IMR-90 (cell line): Measurements from ENCODE around the gene ADAP1. TPM values are rescaled to one million over a fixed set of nuclear protein-coding genes. Genes with fewer than 3 reads are reported as not detected.
A peak's percentile ranks its signal among the peaks of the same experiment; 100 is the strongest.

Source experiments
- ATAC-seq: fragments of 200-7000 bp; cut with Tn5 transposase; 2 replicates; pipeline ENCODE4 v1.9.1; 2020; ENCODE audit warnings: low read depth, mild to moderate bottlenecking, moderate library complexity
- BruUV-seq: library from RNA; stranded (reverse); fragments of 400-500 nt; replicated peaks from 2 replicates; lab custom pipeline; 2021; lab: Mats Ljungman, UMichigan
- CTCF ChIA-PET: fragments of 300-600 bp; formaldehyde crosslinking; extraction: SDS; loops from one replicate; lab custom pipeline; 2021; ENCODE audit warnings: antibody characterized with exemption; lab: Yijun Ruan, JAX
- POLR2A ChIA-PET: fragments of 300-600 bp; sonication (Branson Sonifier 250); formaldehyde crosslinking; loops from one replicate; lab custom pipeline; 2022; ENCODE audit warnings: antibody characterized with exemption; ENCODE audit not compliant: unreplicated experiment; lab: Charles Lee
- DNase-seq: peaks from one replicate; pipeline ENCODE4 v3.0.0; 2013
- H2AFZ ChIP-seq: replicated peaks from 2 replicates; pipeline ENCODE3; 2013; ENCODE audit warnings: low read length, mild to moderate bottlenecking; ENCODE audit not compliant: poor library complexity
- H2AK5ac ChIP-seq: 2 replicates; pipeline ENCODE4 v1.6.1; 2013; ENCODE audit warnings: low read depth, low read length, inconsistent platforms
- H2AK9ac ChIP-seq: replicated peaks from 2 replicates; pipeline ENCODE3; 2013; ENCODE audit warnings: mild to moderate bottlenecking, low read depth, low read length, moderate library complexity; ENCODE audit not compliant: poor library complexity
- H2BK120ac ChIP-seq: 2 replicates; pipeline ENCODE4 v1.6.1; 2013; ENCODE audit warnings: low read depth, low read length, inconsistent platforms
- H2BK15ac ChIP-seq: 3 replicates; pipeline ENCODE4 v1.6.1; 2013; ENCODE audit warnings: low read depth, low read length, inconsistent platforms
- H2BK20ac ChIP-seq: 2 replicates; pipeline ENCODE4 v1.6.1; 2013; ENCODE audit warnings: low read depth, mild to moderate bottlenecking, inconsistent platforms, low read length, moderate library complexity
- H2BK5ac ChIP-seq: 2 replicates; pipeline ENCODE4 v1.6.1; 2013; ENCODE audit warnings: mild to moderate bottlenecking, low read depth, low read length, inconsistent platforms; ENCODE audit not compliant: poor library complexity, severe bottlenecking
- H3K14ac ChIP-seq: replicated peaks from 2 replicates; pipeline ENCODE4 v1.6.1; 2013; ENCODE audit warnings: low read depth, low read length, inconsistent platforms
- H3K18ac ChIP-seq: 2 replicates; pipeline ENCODE4 v1.6.1; 2013; ENCODE audit warnings: low read depth, low read length, control low read depth
- H3K23ac ChIP-seq: 2 replicates; pipeline ENCODE4 v1.6.1; 2013; ENCODE audit warnings: low read depth, low read length, inconsistent platforms
- H3K27ac ChIP-seq: 2 replicates; pipeline ENCODE4 v1.5.1; 2013; ENCODE audit warnings: mild to moderate bottlenecking, control low read depth, low read length; ENCODE audit not compliant: insufficient read depth
- H3K27me3 ChIP-seq: 2 replicates; pipeline ENCODE4 v1.6.1; 2013; ENCODE audit warnings: low read length; ENCODE audit not compliant: control insufficient read depth, insufficient read depth
- H3K36me3 ChIP-seq: 2 replicates; pipeline ENCODE4 v1.6.1; 2013; ENCODE audit warnings: low read length, mixed read lengths; ENCODE audit not compliant: control insufficient read depth, insufficient read depth
- H3K4ac ChIP-seq: 2 replicates; pipeline ENCODE4 v1.6.1; 2013; ENCODE audit warnings: low read depth, low read length, inconsistent platforms
- H3K4me1 ChIP-seq: 2 replicates; pipeline ENCODE4 v1.6.1; 2013; ENCODE audit warnings: low read length, mixed read lengths; ENCODE audit not compliant: control insufficient read depth, insufficient read depth
- H3K4me2 ChIP-seq: 2 replicates; pipeline ENCODE4 v1.6.1; 2013; ENCODE audit warnings: low read depth, mild to moderate bottlenecking, control low read depth, low read length, moderate library complexity
- H3K4me3 ChIP-seq: 2 replicates; pipeline ENCODE4 v1.5.1; 2013; ENCODE audit warnings: low read depth, mild to moderate bottlenecking, control low read depth, low read length, moderate library complexity; ENCODE audit not compliant: insufficient read depth
- H3K56ac ChIP-seq: 2 replicates; pipeline ENCODE4 v1.6.1; 2013; ENCODE audit warnings: low read length, inconsistent platforms; ENCODE audit not compliant: insufficient read depth; ENCODE audit errors: extremely low read depth
- H3K79me1 ChIP-seq, 2 experiments: 2 replicates each; pipeline ENCODE4 v1.6.1; 2013; ENCODE audit warnings: low read length in 2 of 2, inconsistent platforms in 1 of 2, low read depth in 1 of 2
- H3K9ac ChIP-seq: 2 replicates; pipeline ENCODE4 v1.6.1; 2013; ENCODE audit warnings: low read depth, low read length, control low read depth
- H3K9me1 ChIP-seq: 2 replicates; pipeline ENCODE4 v1.6.1; 2013; ENCODE audit warnings: low read length, inconsistent platforms; ENCODE audit not compliant: insufficient read depth
- H3K9me3 ChIP-seq: 2 replicates; pipeline ENCODE4 v1.6.1; 2013; ENCODE audit warnings: low read length; ENCODE audit not compliant: control insufficient read depth, insufficient read depth
- H4K20me1 ChIP-seq: 2 replicates; pipeline ENCODE4 v1.6.1; 2013; ENCODE audit warnings: low read length, inconsistent platforms; ENCODE audit not compliant: insufficient read depth
- H4K5ac ChIP-seq: 2 replicates; pipeline ENCODE4 v1.6.1; 2013; ENCODE audit warnings: mild to moderate bottlenecking, low read depth, low read length, control low read depth
- H4K8ac ChIP-seq, 2 experiments: 2 replicates each; pipeline ENCODE4 v1.6.1; 2013; ENCODE audit warnings: low read depth in 2 of 2, low read length in 2 of 2, control low read depth in 1 of 2, inconsistent platforms in 1 of 2
- H4K91ac ChIP-seq: 2 replicates; pipeline ENCODE4 v1.6.1; 2013; ENCODE audit warnings: low read depth, low read length, inconsistent platforms; ENCODE audit not compliant: insufficient read depth
- BHLHE40 ChIP-seq: fragments of 150-350 bp; IDR thresholded peaks from 2 replicates; pipeline ENCODE4 v1.6.1; 2016; ENCODE audit warnings: mild to moderate bottlenecking, low read depth, low read length
- CEBPB ChIP-seq: IDR thresholded peaks from 2 replicates; pipeline ENCODE4 v1.6.1; 2012; ENCODE audit warnings: low read depth, low read length, improper control_type of control experiment
- CHD1 ChIP-seq: IDR thresholded peaks from 2 replicates; pipeline ENCODE4 v1.6.1; 2012; ENCODE audit warnings: low read depth, low read length, improper control_type of control experiment
- FOS ChIP-seq: fragments of 150-350 bp; IDR thresholded peaks from 2 replicates; pipeline ENCODE4 v1.6.1; 2016; ENCODE audit warnings: low read depth, low read length
- MAZ ChIP-seq: IDR thresholded peaks from 2 replicates; pipeline ENCODE4 v1.6.1; 2012; ENCODE audit warnings: low read depth, mild to moderate bottlenecking, low read length, improper control_type of control experiment, moderate library complexity, borderline replicate concordance
- MXI1 ChIP-seq: IDR thresholded peaks from 2 replicates; pipeline ENCODE4 v1.6.1; 2012; ENCODE audit warnings: low read depth, mild to moderate bottlenecking, low read length, moderate library complexity, borderline replicate concordance
- NFE2L2 ChIP-seq: fragments of 150-350 bp; IDR thresholded peaks from 2 replicates; pipeline ENCODE4 v1.6.1; 2016; ENCODE audit warnings: low read depth, mild to moderate bottlenecking, low read length
- RAD21 ChIP-seq: IDR thresholded peaks from 2 replicates; pipeline ENCODE4 v1.6.1; 2012; ENCODE audit warnings: low read length, improper control_type of control experiment
- RCOR1 ChIP-seq: IDR thresholded peaks from 2 replicates; pipeline ENCODE4 v1.6.1; 2012; ENCODE audit warnings: mild to moderate bottlenecking, low read length, improper control_type of control experiment; ENCODE audit not compliant: insufficient replicate concordance
- RFX5 ChIP-seq: IDR thresholded peaks from 2 replicates; pipeline ENCODE4 v1.8.0; 2012; ENCODE audit warnings: low read depth, mild to moderate bottlenecking, low read length, moderate library complexity
- SMC3 ChIP-seq: fragments of 150-350 bp; IDR thresholded peaks from 2 replicates; pipeline ENCODE4 v1.6.1; 2016; ENCODE audit warnings: low read depth, mild to moderate bottlenecking, antibody characterized with exemption, low read length, moderate library complexity
- WGBS, 2 experiments: methylation state at CpG; one replicate each; pipeline versions ENCODE4 v1.1.5 to v1.1.7; 2013; ENCODE audit warnings: missing lambda C conversion rate in 2 of 2; ENCODE audit not compliant: insufficient read length in 1 of 2; ENCODE audit errors: extremely low coverage in 2 of 2; 5-methylcytosine and 5-hydroxymethylcytosine counted together
- dilution Hi-C: fragments of 300-500 bp; cut with HindIII; formaldehyde crosslinking; loops from one replicate; pipeline ENCODE4 v1.14.3; 2018; ENCODE audit warnings: low sequenced_read_pairs; ENCODE audit not compliant: unreplicated experiment
- in situ Hi-C: fragments of 300-500 bp; cut with MboI; formaldehyde crosslinking; loops from 3 replicates; pipeline ENCODE4 v1.14.3; 2019; ENCODE audit warnings: low sequenced_read_pairs, inconsistent platforms, mixed read lengths
- intact Hi-C: fragments of 100-400 bp; cut with micrococcal nuclease; formaldehyde crosslinking; loops from 2 replicates; pipeline ENCODE4 v1.10.0; 2022
- polyA plus RNA-seq, 3 experiments: library from polyadenylated mRNA; depleted of rRNA; stranded (reverse); fragments of >200 nt; gene quantifications; 2 replicates each; pipeline ENCODE4 v1.2.3, GENCODE V29; 2012; ENCODE audit warnings: low replicate concordance in 1 of 3
- total RNA-seq: library from RNA; depleted of rRNA; stranded (reverse); fragments of >200 nt; gene quantifications from 2 replicates; pipeline ENCODE4 v1.2.3, GENCODE V29; 2012
- TF ChIP-seq, protein P1 (sequence below): fragments of 150-350 bp; IDR thresholded peaks from 2 replicates; pipeline ENCODE4 v1.6.1; 2017; ENCODE audit warnings: mild to moderate bottlenecking, antibody characterized with exemption, low read length, low read depth
- TF ChIP-seq, protein P2 (sequence below): fragments of 150-350 bp; IDR thresholded peaks from 2 replicates; pipeline ENCODE4 v1.6.1; 2016; ENCODE audit warnings: low read depth, mild to moderate bottlenecking, low read length, moderate library complexity, borderline replicate concordance
- TF ChIP-seq, protein P3 (sequence below): conservative IDR thresholded peaks from 2 replicates; pipeline ENCODE4 v1.5.1; 2012; ENCODE audit warnings: mild to moderate bottlenecking, low read depth, low read length, improper control_type of control experiment

The ADAP1 gene
- total and polyA plus RNA-seq, 2 of the 4 experiments (the other 2 are of a cell fraction), result 1.4 to 2.0 TPM

DNA sequence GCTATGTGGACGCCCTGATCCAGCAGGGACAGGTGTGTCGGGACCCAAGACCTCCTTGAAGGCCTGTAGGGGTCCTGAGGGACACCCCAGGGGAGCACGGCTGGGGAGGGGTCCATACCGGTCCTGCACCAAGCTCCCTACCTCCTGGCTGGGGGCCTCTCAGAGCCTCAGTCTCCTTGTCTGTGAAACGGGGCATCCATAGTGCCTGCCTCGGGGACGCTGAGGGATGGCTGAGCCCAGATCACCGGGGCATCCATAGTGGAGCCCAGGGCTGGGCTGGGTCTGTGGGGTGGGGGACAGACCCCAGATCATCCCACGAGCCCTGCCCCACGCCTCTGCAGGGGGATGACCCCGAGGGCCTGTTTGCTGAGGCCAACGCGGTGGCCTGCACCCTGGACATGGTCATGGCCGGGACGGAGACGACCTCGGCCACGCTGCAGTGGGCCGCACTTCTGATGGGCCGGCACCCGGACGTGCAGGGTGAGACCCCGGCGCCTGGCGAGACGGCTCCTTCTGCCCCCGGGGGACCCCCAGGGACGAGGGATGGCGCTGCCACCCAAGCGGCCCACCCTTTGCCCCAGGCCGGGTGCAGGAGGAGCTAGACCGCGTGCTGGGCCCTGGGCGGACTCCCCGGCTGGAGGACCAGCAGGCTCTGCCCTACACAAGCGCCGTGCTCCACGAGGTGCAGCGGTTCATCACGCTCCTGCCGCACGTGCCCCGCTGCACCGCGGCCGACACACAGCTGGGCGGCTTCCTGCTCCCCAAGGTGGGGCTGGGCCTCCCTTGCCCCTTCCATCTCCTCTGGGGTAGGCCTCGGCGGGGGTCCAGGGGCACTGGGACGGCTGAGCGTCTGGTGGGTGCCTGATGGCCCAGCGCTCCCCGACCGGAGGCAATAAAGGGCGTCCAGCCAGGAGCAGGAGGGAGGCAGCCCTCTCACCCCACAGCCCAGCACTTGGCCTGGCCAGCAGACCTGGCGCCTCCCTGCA lies 32.6 kb upstream of the ADAP1 start:
- Histone ChIP-seq H3K4me2 (no peak overlapping the region), H4K20me1 (no peaks in the 10 kb centered on the region), H3K36me3 (no peaks in the 10 kb centered on the region), H2BK15ac (no peak overlapping the region), H3K9ac (no peak overlapping the region), H4K5ac (no peak overlapping the region), H3K27ac (no peak overlapping the region), H4K8ac (no peak overlapping the region), H3K9me1 (no peaks in the 10 kb centered on the region), H3K56ac (no peak overlapping the region), H2BK20ac (no peak overlapping the region), H3K4me3 (no peak overlapping the region), H3K4ac (no peak overlapping the region), H3K14ac (no peak overlapping the region), H4K91ac (no peak overlapping the region), H2BK120ac (no peak overlapping the region), H3K4me1 (no peaks in the 10 kb centered on the region; the same call in 1 of the 2 replicates), H2AFZ (peak overlapping the region; percentile 86), H2BK5ac (no peak overlapping the region), H2AK9ac (no peak overlapping the region), H3K23ac (no peak overlapping the region), H2AK5ac (no peak overlapping the region), H3K27me3 (no peaks in the 10 kb centered on the region; the same call in 1 of the 2 replicates), H3K9me3 (no peaks in the 10 kb centered on the region), H3K79me1 (no peaks in the 10 kb centered on the region), H3K18ac (no peak overlapping the region)
- intact Hi-C loops (no loop called here), dilution Hi-C loops (no loop called here), in situ Hi-C loops (no loop called here)
- POLR2A ChIA-PET, result no interaction called here
- CTCF ChIA-PET, result no interaction called here
- ATAC-seq (no peak), DNase-seq (no peak)
- WGBS, 2 experiments, result 88% methylated on average over 33 of the region's 56 CpGs; no CpG with 5 or more reads in 1 of the 2 experiments
- BruUV-seq, result no TSS peak
- no peak for TF ChIP-seq CEBPB
- no peak for TF ChIP-seq NFE2L2
- TF ChIP-seq CHD1, result no peak
- TF ChIP-seq RAD21, result no peak
- TF ChIP-seq RFX5, result no peak
- TF ChIP-seq RCOR1, result no peak
- no peak for TF ChIP-seq MAZ
- no peak for TF ChIP-seq BHLHE40
- TF ChIP-seq, protein P1, sequence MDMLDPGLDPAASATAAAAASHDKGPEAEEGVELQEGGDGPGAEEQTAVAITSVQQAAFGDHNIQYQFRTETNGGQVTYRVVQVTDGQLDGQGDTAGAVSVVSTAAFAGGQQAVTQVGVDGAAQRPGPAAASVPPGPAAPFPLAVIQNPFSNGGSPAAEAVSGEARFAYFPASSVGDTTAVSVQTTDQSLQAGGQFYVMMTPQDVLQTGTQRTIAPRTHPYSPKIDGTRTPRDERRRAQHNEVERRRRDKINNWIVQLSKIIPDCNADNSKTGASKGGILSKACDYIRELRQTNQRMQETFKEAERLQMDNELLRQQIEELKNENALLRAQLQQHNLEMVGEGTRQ, result no peak
- TF ChIP-seq, protein P2, sequence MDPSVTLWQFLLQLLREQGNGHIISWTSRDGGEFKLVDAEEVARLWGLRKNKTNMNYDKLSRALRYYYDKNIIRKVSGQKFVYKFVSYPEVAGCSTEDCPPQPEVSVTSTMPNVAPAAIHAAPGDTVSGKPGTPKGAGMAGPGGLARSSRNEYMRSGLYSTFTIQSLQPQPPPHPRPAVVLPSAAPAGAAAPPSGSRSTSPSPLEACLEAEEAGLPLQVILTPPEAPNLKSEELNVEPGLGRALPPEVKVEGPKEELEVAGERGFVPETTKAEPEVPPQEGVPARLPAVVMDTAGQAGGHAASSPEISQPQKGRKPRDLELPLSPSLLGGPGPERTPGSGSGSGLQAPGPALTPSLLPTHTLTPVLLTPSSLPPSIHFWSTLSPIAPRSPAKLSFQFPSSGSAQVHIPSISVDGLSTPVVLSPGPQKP, result no peak
- no peak for TF ChIP-seq SMC3
- TF ChIP-seq, protein P3, sequence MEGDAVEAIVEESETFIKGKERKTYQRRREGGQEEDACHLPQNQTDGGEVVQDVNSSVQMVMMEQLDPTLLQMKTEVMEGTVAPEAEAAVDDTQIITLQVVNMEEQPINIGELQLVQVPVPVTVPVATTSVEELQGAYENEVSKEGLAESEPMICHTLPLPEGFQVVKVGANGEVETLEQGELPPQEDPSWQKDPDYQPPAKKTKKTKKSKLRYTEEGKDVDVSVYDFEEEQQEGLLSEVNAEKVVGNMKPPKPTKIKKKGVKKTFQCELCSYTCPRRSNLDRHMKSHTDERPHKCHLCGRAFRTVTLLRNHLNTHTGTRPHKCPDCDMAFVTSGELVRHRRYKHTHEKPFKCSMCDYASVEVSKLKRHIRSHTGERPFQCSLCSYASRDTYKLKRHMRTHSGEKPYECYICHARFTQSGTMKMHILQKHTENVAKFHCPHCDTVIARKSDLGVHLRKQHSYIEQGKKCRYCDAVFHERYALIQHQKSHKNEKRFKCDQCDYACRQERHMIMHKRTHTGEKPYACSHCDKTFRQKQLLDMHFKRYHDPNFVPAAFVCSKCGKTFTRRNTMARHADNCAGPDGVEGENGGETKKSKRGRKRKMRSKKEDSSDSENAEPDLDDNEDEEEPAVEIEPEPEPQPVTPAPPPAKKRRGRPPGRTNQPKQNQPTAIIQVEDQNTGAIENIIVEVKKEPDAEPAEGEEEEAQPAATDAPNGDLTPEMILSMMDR, result no peak
- TF ChIP-seq FOS, result no peak
- no peak for TF ChIP-seq MXI1
